Ishikawa (cell line): ENCODE measurements around the gene COA5.
A peak's percentile ranks its signal among the peaks of the same experiment; 100 is the strongest.

Source experiments
- EP300 ChIP-seq: IDR thresholded peaks from 2 replicates; pipeline ENCODE4 v1.6.1; 2012; ENCODE audit warnings: borderline replicate concordance
- TAF1 ChIP-seq: IDR thresholded peaks from 2 replicates; pipeline ENCODE4 v1.6.1; 2012; ENCODE audit warnings: low read depth, mild to moderate bottlenecking
- YY1 ChIP-seq: IDR thresholded peaks from 2 replicates; pipeline ENCODE4 v1.6.1; 2012; ENCODE audit warnings: low read depth

GRCh38 chr2:98623657-98624056, 15.3 kb upstream of the COA5 start:
- TF ChIP-seq YY1 (no peak), EP300 (0 out of 2 replicates have a peak, but pooled peaks have one; percentile 10), TAF1 (no peak)
